Stomach smooth muscle (tissue), 2 donors: ENCODE data around the gene MUC5B.

Source experiments
- H3K27ac ChIP-seq: one replicate; pipeline ENCODE4 v1.7.0; 2013; ENCODE audit warnings: mild to moderate bottlenecking, low read length, inconsistent platforms
- H3K27me3 ChIP-seq, 2 donors: one replicate each; pipeline ENCODE4 v1.7.0; 2013; ENCODE audit warnings: low read length in 2 of 2; ENCODE audit not compliant: insufficient read depth in 2 of 2, control insufficient read depth in 1 of 2
- H3K36me3 ChIP-seq, 2 donors: one replicate each; pipeline ENCODE4 v1.7.0; 2013; ENCODE audit warnings: low read length in 2 of 2; ENCODE audit not compliant: control insufficient read depth in 2 of 2, insufficient read depth in 2 of 2
- H3K4me1 ChIP-seq: one replicate; pipeline ENCODE4 v1.7.0; 2013; ENCODE audit warnings: low read length; ENCODE audit not compliant: control insufficient read depth, insufficient read depth
- H3K4me3 ChIP-seq, 2 donors: one replicate each; pipeline ENCODE4 v1.7.0; 2013; ENCODE audit warnings: low read length in 2 of 2
- H3K9ac ChIP-seq, 2 donors: one replicate each; pipeline ENCODE4 v1.7.0; 2013; ENCODE audit warnings: low read length in 2 of 2, mild to moderate bottlenecking in 1 of 2
- H3K9me3 ChIP-seq, 2 donors: one replicate each; pipeline ENCODE4 v1.7.0; 2013; ENCODE audit warnings: low read length in 2 of 2; ENCODE audit not compliant: control insufficient read depth in 2 of 2
- donor health status: healthy.
- donor health status: Pancreatic carcinoma.

MUC5B gene

GRCh38 chr11:1305063-1305495 is 82.2 kb downstream of the MUC5B start:
- Histone ChIP-seq H3K27ac (peak overlapping the region; percentile 11), H3K36me3 (peaks cover 0 to 2% of the 10 kb centered on the region in 2 donors), H3K9ac (no peak overlapping the region), H3K9me3 (no peaks in the 10 kb centered on the region), H3K4me3 (no peak overlapping the region), H3K4me1 (peaks cover 80% of the 10 kb centered on the region), H3K27me3 (no peaks in the 10 kb centered on the region)

GRCh38 chr11:1305501-1306056 is 82.7 kb downstream of the MUC5B start:
- Histone ChIP-seq H3K36me3 (peaks cover 0 to 2% of the 10 kb centered on the region in 2 donors), H3K4me1 (peaks cover 82% of the 10 kb centered on the region), H3K27me3 (no peaks in the 10 kb centered on the region), H3K27ac (peak overlapping the region; percentile 11), H3K4me3 (no peak overlapping the region), H3K9ac (peak overlapping the region in 1 of 2 donors; percentile 21), H3K9me3 (no peaks in the 10 kb centered on the region)

- H3K4me1 ChIP-seq = peaks cover 82% of the 10 kb centered on the region
- no peak overlapping the region for H3K9ac ChIP-seq
- no peak overlapping the region for H3K27ac ChIP-seq
- no peak overlapping the region for H3K4me3 ChIP-seq
- H3K36me3 ChIP-seq = peaks cover 0 to 2% of the 10 kb centered on the region in 2 donors
- H3K27me3 ChIP-seq = no peaks in the 10 kb centered on the region
- H3K9me3 ChIP-seq = peaks cover 0 to 3% of the 10 kb centered on the region in 2 donors
Observed at GRCh38 chr11:1306186-1307162, 83.6 kb downstream of the MUC5B start.

GRCh38 chr11:1307163-1307870 is 84.5 kb downstream of the MUC5B start:
- Histone ChIP-seq H3K9ac (peak overlapping the region in 1 of 2 donors; percentile 13), H3K9me3 (peaks cover 0 to 4% of the 10 kb centered on the region in 2 donors), H3K36me3 (peaks cover 0 to 2% of the 10 kb centered on the region in 2 donors), H3K4me1 (peaks cover 76% of the 10 kb centered on the region), H3K4me3 (no peak overlapping the region), H3K27me3 (no peaks in the 10 kb centered on the region), H3K27ac (no peak overlapping the region)

DNA sequence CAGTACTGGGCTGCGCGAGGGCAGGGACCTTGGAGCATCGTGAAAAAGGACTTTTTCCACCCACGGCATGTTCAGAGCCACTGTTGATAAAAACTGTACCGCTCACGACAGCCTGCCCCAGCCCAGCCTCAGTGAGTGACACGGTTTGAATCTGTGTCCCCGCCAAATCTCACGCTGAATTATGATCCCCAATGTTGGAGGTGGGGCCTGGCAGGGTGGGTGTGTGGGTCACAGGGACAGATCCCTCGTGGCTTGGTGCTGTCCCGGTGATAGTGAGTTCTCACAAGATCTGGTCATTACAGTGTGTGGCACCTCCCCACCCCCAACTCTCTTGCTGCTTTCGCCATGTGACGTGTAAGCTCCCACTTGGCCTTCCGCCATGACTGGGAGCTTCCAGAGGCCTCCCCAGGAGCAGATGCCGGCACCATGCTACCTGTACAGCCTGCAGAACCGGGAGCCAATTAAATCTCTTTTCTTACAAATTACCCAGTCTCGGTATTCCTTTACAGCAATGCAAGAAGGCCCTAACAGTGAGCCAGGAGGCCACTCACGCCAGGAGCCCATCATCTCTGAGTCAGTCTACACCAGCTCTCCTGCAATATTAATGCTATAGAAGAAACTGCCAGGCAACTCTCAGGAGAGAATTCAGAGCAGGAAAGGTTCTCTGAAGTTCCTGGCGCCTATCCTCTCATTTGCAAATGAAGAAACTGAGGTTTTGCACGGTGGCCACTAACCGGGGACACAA is 85.3 kb downstream of the MUC5B start:
- Histone ChIP-seq H3K9me3 (peaks cover 0 to 4% of the 10 kb centered on the region in 2 donors), H3K27me3 (no peaks in the 10 kb centered on the region), H3K4me3 (peak overlapping the region; percentile 56 to 83), H3K9ac (peak overlapping the region in 1 of 2 donors; percentile 59), H3K27ac (no peak overlapping the region), H3K4me1 (peaks cover 67% of the 10 kb centered on the region), H3K36me3 (peaks cover 0 to 2% of the 10 kb centered on the region in 2 donors)

GRCh38 chr11:1308743-1309497 is 86.1 kb downstream of the MUC5B start:
- peak overlapping the region; percentile 47 to 59 for H3K9ac ChIP-seq
- peaks cover 0 to 4% of the 10 kb centered on the region in 2 donors for H3K9me3 ChIP-seq
- peaks cover 0 to 2% of the 10 kb centered on the region in 2 donors for H3K36me3 ChIP-seq
- peaks cover 60% of the 10 kb centered on the region for H3K4me1 ChIP-seq
- H3K27ac ChIP-seq = no peak overlapping the region
- H3K4me3 ChIP-seq = peak overlapping the region; percentile 56 to 83
- no peaks in the 10 kb centered on the region for H3K27me3 ChIP-seq

- Histone ChIP-seq H3K9me3 (peaks cover 0 to 4% of the 10 kb centered on the region in 2 donors), H3K9ac (peak within 1 kb of the TSS; percentile 89 to 93), H3K27me3 (no peaks in the 10 kb centered on the region), H3K4me3 (peak within 1 kb of the TSS; percentile 83 to 92), H3K4me1 (peaks cover 54% of the 10 kb centered on the region), H3K27ac (peak within 1 kb of the TSS; percentile 88), H3K36me3 (peaks cover 0 to 2% of the 10 kb centered on the region in 2 donors)
Observed at GRCh38 chr11:1309498-1310317, 86.8 kb downstream of the MUC5B start, which contains the start of gene TOLLIP. Gene TOLLIP (minus strand): TSS chr11:1309632. CDS start chr11:1309498, 134 bp downstream.

DNA sequence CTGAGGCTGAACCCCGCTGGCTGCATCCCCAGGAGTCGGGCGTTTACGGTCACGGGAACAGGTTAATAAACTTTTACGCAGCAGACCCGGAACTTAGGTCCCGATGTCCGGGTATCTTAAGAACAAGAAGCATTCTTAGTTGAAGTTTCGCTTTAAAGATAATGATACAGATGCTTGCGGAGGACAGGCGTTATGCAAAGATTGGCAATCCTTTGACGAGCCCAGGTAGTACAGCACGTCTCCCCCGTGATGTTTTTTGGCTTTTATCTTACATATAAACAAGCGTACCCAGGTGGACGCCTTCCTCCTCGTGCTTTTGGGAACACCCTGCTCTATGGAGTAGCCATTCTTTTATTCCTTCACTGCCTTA is 87.4 kb downstream of the MUC5B start:
- peaks cover 0 to 2% of the 10 kb centered on the region in 2 donors for H3K36me3 ChIP-seq
- no peaks in the 10 kb centered on the region for H3K27me3 ChIP-seq
- H3K27ac ChIP-seq = peak overlapping the region; percentile 88
- peaks cover 50% of the 10 kb centered on the region for H3K4me1 ChIP-seq
- peaks cover 0 to 4% of the 10 kb centered on the region in 2 donors for H3K9me3 ChIP-seq
- peak overlapping the region; percentile 83 to 92 for H3K4me3 ChIP-seq
- H3K9ac ChIP-seq = peak overlapping the region; percentile 89 to 93
